ENCODE data around the gene OR51A7. TPM values are rescaled to one million over a fixed set of nuclear protein-coding genes. Genes with fewer than 3 reads are reported as not detected.
A peak's percentile ranks its signal among the peaks of the same experiment; 100 is the strongest.

OR51A7 gene
- total and polyA plus RNA-seq, 9 of the 15 experiments (the other 6 are each of a cell fraction or from before 2014, with no cell fraction given) = not detected

GRCh38 chr11:4881860-4882500, 21.6 kb upstream of the OR51A7 start, which contains the start of gene OR51T1 (continued):
- TF ChIP-seq ZNF217 (CRISPR knock-in tag; IDR thresholded peaks at IDR 0.05) (no peak), ZNF584 (CRISPR knock-in tag; IDR thresholded peaks at IDR 0.05; ENCODE audit: low read depth) (no peak), TSHZ1 (CRISPR knock-in tag; IDR thresholded peaks at IDR 0.05) (no peak), FOXK2 (conservative IDR thresholded peaks at IDR 0.05 in 1 of 2, IDR thresholded peaks at IDR 0.05 in 1 of 2; ENCODE audit: low read depth in 2 of 2) (0 out of 4 replicates have a peak, but pooled peaks of 1 of the 2 experiments have one; percentile 46), POLR2A (conservative IDR thresholded peaks at IDR 0.05) (no peak), SP1 (CRISPR knock-in tag; IDR thresholded peaks at IDR 0.05) (no peak), HDAC8 (tag; IDR thresholded peaks at IDR 0.05) (no peak), HOXB6 (CRISPR knock-in tag; IDR thresholded peaks at IDR 0.05; ENCODE audit: borderline replicate concordance) (no peak), KLF13 (tag; IDR thresholded peaks at IDR 0.05; ENCODE audit: borderline replicate concordance, low read depth) (no peak), JUNB (CRISPR knock-in tag; conservative IDR thresholded peaks at IDR 0.05) (no peak), BMI1 (IDR thresholded peaks at IDR 0.05; ENCODE audit: low read length) (no peak), ZNF41 (CRISPR knock-in tag; conservative IDR thresholded peaks at IDR 0.05) (no peak), CBFA2T3 (IDR thresholded peaks at IDR 0.05) (peak; percentile 78), POLR2G (IDR thresholded peaks at IDR 0.05; ENCODE audit: low read depth, low read length) (no peak), ZNF766 (CRISPR knock-in tag; conservative IDR thresholded peaks at IDR 0.05) (no peak; the same call in 1 of the 2 replicates), KLF10 (CRISPR knock-in tag; IDR thresholded peaks at IDR 0.05) (no peak), HEY1 (CRISPR knock-in tag; IDR thresholded peaks at IDR 0.05; ENCODE audit: borderline replicate concordance) (no peak), SRSF3 (IDR thresholded peaks at IDR 0.05; ENCODE audit: insufficient read depth, low read length) (no peak), EP400 (IDR thresholded peaks at IDR 0.05) (no peak), MTA1 (IDR thresholded peaks at IDR 0.05; ENCODE audit: borderline replicate concordance) (no peak), FOXJ2 (tag; IDR thresholded peaks at IDR 0.05) (no peak), C11orf30 (IDR thresholded peaks at IDR 0.05; ENCODE audit: low read depth) (0 out of 2 replicates have a peak, but pooled peaks have one; percentile 10), ZNF165 (CRISPR knock-in tag; IDR thresholded peaks at IDR 0.05; ENCODE audit: borderline replicate concordance) (no peak), STAT5B (CRISPR knock-in tag; IDR thresholded peaks at IDR 0.05) (no peak), NFATC3 (IDR thresholded peaks at IDR 0.05) (no peak), E2F1 (CRISPR knock-in tag; IDR thresholded peaks at IDR 0.05) (no peak), KHSRP (IDR thresholded peaks at IDR 0.05) (no peak), FOXA3 (CRISPR knock-in tag; conservative IDR thresholded peaks at IDR 0.05 in 1 of 2, IDR thresholded peaks at IDR 0.05 in 1 of 2) (no peak)

Data from K562 (cell line).